Esophagus squamous epithelium (tissue), 5 donors: Measurements from ENCODE around the gene EFCAB8. TPM values are rescaled to one million over a fixed set of nuclear protein-coding genes. Genes with fewer than 3 reads are reported as not detected.

Experiments
- DNase-seq: peaks from one replicate; lab custom pipeline; 2025; lab: John Stamatoyannopoulos, UW
- H3K27ac ChIP-seq, 4 donors: fragments of 200-600 bp; sonication (generic); one replicate each; pipeline ENCODE4 v1.5.1; 2016 to 2019; ENCODE audit warnings: mild to moderate bottlenecking in 1 of 4
- H3K27me3 ChIP-seq, 4 donors: fragments of 200-600 bp; sonication (generic); 1 replicate in 3 of 4; 2 replicates in 1 of 4; pipeline versions ENCODE4 v1.5.1 to v1.6.0; 2017 to 2021; ENCODE audit warnings: antibody characterized with exemption in 1 of 4
- H3K36me3 ChIP-seq, 3 donors: fragments of 200-600 bp; sonication (generic); one replicate each; pipeline ENCODE4 v1.5.1; 2016 to 2019
- H3K4me1 ChIP-seq, 3 donors: fragments of 200-600 bp; sonication (generic); one replicate each; pipeline ENCODE4 v1.5.1; 2017 to 2019
- H3K4me3 ChIP-seq, 4 donors: fragments of 200-600 bp; sonication (generic); 1 replicate in 3 of 4; 2 replicates in 1 of 4; pipeline ENCODE4 v1.5.1; 2016 to 2019; ENCODE audit warnings: mild to moderate bottlenecking in 2 of 4, moderate library complexity in 1 of 4
- H3K9me3 ChIP-seq, 3 donors: fragments of 200-600 bp; sonication (generic); one replicate each; pipeline ENCODE4 v1.5.1; 2016 to 2019
- CTCF ChIP-seq, 6 experiments: fragments of 450-650 bp in 4 of 6; fragments of 200-600 bp in 2 of 6; sonication (generic) in 2 of 6; IDR thresholded peaks; one replicate each; pipeline ENCODE4 v1.5.1; 2016 to 2019; ENCODE audit warnings: antibody characterized with exemption in 6 of 6, mild to moderate bottlenecking in 4 of 6, moderate library complexity in 4 of 6
- POLR2A ChIP-seq, 4 donors: fragments of 450-650 bp; IDR thresholded peaks; one replicate each; pipeline ENCODE4 v1.6.1; 2017; ENCODE audit warnings: antibody characterized with exemption in 4 of 4, mild to moderate bottlenecking in 4 of 4, moderate library complexity in 3 of 4
- WGBS, 2 donors: methylation state at CpG; one replicate each; pipeline ENCODE4 v1.1.5; 2018; 5-methylcytosine and 5-hydroxymethylcytosine counted together
- intact Hi-C: fragments of 100-400 bp; cut with DNase I; formaldehyde crosslinking; loops from one replicate; pipeline ENCODE4 v1.15.0; 2022
- total RNA-seq, 4 donors: library from RNA; depleted of rRNA; stranded (reverse); fragments of >200 nt; gene quantifications; one replicate each; pipeline ENCODE4 v1.1.0, GENCODE V29; 2016
- donor health status: DM: yes; HTN: yes; CAD: no.

EFCAB8 gene, protein sequence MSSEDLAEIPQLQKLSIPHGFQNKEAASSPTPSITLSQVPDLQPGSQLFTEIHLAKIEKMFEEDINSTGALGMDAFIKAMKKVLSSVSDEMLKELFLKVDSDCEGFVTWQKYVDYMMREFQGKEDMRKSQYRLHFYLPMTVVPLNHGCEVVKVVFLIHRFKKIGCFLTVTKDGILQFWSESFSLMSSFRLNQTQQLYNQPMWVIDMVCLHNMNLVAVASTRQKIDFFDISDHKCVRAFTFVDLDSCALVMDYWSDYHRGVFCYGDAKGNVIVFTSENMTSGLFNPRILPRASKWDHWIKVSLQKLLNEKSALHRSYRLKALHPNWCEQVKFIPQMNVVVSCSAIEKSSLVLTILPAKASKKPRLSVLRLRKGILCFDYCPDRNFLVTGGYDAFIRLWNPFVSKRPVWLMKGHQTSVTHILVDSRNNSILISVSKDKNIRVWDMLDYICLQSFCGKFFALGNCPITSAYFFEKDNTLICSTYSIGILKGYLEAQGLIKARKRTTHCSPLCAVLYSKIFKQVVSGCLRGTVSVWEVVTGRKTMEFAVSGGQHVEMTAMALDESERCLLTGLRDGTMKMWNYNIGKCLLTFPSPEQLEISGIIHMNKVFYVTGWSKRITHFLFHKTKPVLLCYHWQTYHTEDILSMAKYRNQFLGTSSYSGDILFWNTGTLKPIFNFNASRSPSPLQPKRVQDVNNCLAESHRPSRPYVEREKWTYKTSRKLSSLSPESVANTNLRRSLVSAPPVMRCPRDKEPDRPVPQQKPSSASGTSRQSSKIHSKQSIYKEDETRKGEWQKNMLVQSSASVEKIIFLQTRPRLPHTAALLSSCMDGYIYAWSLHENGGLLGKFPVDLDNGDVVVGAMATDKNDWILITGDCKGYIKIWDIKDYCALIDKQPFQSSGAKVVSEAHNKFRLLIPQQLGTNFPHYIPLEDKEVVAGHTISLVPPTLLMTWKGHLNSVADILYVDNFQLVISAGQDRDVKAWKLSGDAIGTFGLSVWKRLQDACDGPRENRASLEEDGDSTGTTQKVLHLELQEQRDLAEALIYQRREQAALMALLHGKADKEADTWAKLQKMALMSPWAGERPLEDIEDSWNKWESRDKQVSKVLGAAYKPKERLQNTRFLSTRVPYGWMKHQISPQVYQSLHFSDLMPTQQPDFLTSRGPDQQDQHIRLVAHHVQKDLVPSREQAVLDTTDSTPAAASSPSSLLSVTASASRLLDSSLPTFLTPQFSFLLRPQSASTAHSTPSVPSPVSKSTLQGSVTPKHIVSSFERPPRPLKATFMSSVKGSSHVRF
- total RNA-seq = under 1 TPM in 1 of 4 donors, not detected in 3; 0.38 TPM

- Histone ChIP-seq H3K27ac (no peak within 1 kb of the TSS), H3K9me3 (no peaks in the 10 kb centered on the region), H3K27me3 (no peaks in the 10 kb centered on the region), H3K36me3 (peaks cover 0 to 44% (median 6%) of the 10 kb centered on the region in 3 donors), H3K4me3 (no peak within 1 kb of the TSS), H3K4me1 (no peaks in the 10 kb centered on the region)
- intact Hi-C loops = no loop called here
- 65 to 73% methylated on average over 8 of the region's 8 CpGs for WGBS, 2 donors
- DNase-seq = no peak
- TF ChIP-seq CTCF (IDR thresholded peaks at IDR 0.05) (no peak), POLR2A (IDR thresholded peaks at IDR 0.05) (no peak)
These were observed at the start of gene EFCAB8 for GRCh38 chr20:32858701-32859372. Gene EFCAB8 (plus strand): TSS chr20:32858923. CDS start chr20:32863793, 4,870 bp downstream.

DNA sequence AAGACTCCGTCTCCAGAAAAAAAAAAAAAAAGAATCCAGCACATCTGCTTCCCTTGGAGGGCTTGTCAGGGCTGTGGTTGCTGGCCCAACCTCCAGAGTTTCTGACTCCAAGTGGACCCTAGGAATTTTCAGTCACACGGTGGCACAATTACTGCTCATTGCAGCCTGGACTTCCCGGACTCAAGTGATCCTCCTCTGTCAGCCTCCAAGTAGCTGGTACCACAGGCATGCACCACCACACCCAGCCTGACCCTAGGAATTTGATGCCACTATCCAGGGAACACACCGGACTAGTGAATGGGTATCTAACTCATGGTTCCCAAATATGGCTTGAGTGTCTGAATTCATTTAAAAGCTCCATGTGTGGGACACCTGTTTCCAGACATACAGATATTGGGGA lies 48.8 kb upstream of the EFCAB8 start:
- intact Hi-C loops = no loop called here
- DNase-seq = no peak
- Histone ChIP-seq H3K4me1 (peaks cover 0 to 23% (median 0%) of the 10 kb centered on the region in 3 donors), H3K27me3 (no peaks in the 10 kb centered on the region), H3K36me3 (no peaks in the 10 kb centered on the region), H3K9me3 (no peaks in the 10 kb centered on the region), H3K4me3 (no peak overlapping the region), H3K27ac (no peak overlapping the region)
- no peak for TF ChIP-seq CTCF (IDR thresholded peaks at IDR 0.05)
- 89 to 92% methylated on average over 2 to 3 of the region's 4 CpGs for WGBS, 2 donors

- Histone ChIP-seq H3K27ac (no peak overlapping the region), H3K36me3 (no peaks in the 10 kb centered on the region), H3K4me1 (peaks cover 0 to 19% (median 0%) of the 10 kb centered on the region in 3 donors), H3K27me3 (no peaks in the 10 kb centered on the region), H3K4me3 (no peak overlapping the region), H3K9me3 (no peaks in the 10 kb centered on the region)
- intact Hi-C loops = no loop called here
- TF ChIP-seq CTCF (IDR thresholded peaks at IDR 0.05) (no peak), POLR2A (IDR thresholded peaks at IDR 0.05) (no peak)
- DNase-seq = no peak
- WGBS, 2 donors = 83 to 90% methylated on average over 2 to 3 of the region's 5 CpGs
These were observed 47.8 kb upstream of the EFCAB8 start for GRCh38 chr20:32810941-32811340.

- Histone ChIP-seq H3K4me3 (no peak overlapping the region), H3K27ac (no peak overlapping the region), H3K36me3 (no peaks in the 10 kb centered on the region), H3K4me1 (peaks cover 0 to 10% (median 0%) of the 10 kb centered on the region in 3 donors), H3K9me3 (no peaks in the 10 kb centered on the region), H3K27me3 (no peaks in the 10 kb centered on the region)
- no peak for DNase-seq
- 76 to 97% methylated on average over 2 to 4 of the region's 6 CpGs for WGBS, 2 donors
- intact Hi-C loops = no loop called here
- TF ChIP-seq POLR2A (IDR thresholded peaks at IDR 0.05) (no peak), CTCF (IDR thresholded peaks at IDR 0.05) (no peak)
These were observed 46.8 kb upstream of the EFCAB8 start for GRCh38 chr20:32811886-32812285.
